LNCaP clone FGC (cell line): ENCODE results near the gene WWC2.

Source experiments
- DNase-seq: peaks from one replicate; pipeline ENCODE4 v3.0.0-alpha.2; 2011; ENCODE audit warnings: low read depth
- H3K4me3 ChIP-seq: 2 replicates; pipeline ENCODE4 v1.5.1; 2011; ENCODE audit warnings: mild to moderate bottlenecking, low read depth, low read length, control low read depth
- CTCF ChIP-seq: IDR thresholded peaks from 2 replicates; pipeline ENCODE4 v1.5.1; 2012; ENCODE audit warnings: mild to moderate bottlenecking; ENCODE audit not compliant: control insufficient read depth, insufficient read depth; ENCODE audit errors: extremely low read depth

Gene WWC2

DNA sequence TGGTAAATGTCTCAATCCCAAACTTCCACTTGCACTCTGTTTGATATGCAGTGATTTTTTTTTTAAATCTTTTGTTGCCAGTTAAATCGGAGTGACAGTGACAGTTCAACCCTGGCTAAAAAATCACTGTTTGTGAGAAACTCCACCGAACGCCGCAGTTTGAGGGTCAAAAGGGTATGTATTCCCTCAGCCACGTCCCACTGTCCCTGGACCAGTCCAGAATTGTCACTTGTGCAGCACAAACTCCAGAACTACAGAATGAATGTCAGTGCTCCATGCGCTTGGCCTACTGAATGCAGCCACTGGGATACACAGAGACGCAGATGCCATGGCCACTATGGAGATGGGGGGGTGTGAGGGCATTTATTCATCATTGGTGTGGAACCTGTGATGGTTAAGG is 186.8 kb downstream of the WWC2 start:
- H3K4me3 ChIP-seq = no peak overlapping the region
- DNase-seq = no peak
- TF ChIP-seq CTCF = no peak

- no peak for DNase-seq
- no peak overlapping the region for H3K4me3 ChIP-seq
- TF ChIP-seq CTCF = no peak
These were observed 187.7 kb downstream of the WWC2 start for GRCh38 chr4:183286590-183287308.

DNA sequence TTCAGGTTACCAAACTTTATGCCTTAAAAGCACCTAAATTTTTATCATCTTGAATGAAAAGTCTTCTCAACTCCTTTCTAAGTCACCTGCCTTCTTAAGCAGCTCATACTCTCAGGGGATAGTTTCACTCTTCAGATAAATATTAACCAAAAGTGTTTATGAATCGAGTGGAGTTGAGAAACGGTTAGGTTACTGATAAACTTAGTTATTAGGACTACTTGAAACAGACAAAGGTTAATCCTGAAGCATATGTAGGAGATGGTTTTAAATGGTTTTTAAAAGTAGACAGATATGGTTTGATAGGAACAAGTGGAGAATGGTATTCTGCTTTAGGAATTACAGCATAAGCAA is 188.2 kb downstream of the WWC2 start:
- no peak overlapping the region for H3K4me3 ChIP-seq
- TF ChIP-seq CTCF = no peak
- DNase-seq = no peak

DNA sequence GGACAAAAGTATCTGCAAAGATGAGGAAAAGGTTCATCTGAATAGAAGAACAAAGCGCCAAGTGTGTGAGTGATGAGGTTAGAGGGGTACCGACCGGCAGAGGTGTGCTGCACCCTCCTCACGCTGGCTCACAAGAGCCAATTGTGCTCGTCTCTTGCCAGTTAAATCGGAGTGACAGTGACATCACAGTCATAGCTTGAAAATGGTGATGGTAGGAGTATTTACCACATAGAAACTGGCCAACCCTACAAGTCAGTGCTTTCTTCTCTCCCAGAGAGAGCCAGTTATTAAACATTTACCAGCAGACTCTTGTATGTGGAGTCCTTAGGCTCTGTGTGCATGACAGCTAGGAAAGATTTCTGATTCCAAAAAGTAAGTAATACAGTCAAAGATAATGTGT is 188.6 kb downstream of the WWC2 start:
- DNase-seq = no peak
- TF ChIP-seq CTCF = no peak

GRCh38 chr4:183288955-183289354 is 189.9 kb downstream of the WWC2 start:
- no peak for DNase-seq
- TF ChIP-seq CTCF = no peak

More for the DNA sequence above, 188.6 kb downstream of the WWC2 start:
- no peak overlapping the region for H3K4me3 ChIP-seq

GRCh38 chr4:183289688-183290087 is 190.6 kb downstream of the WWC2 start:
- DNase-seq = no peak

More at GRCh38 chr4:183288955-183289354, 189.9 kb downstream of the WWC2 start:
- no peak overlapping the region for H3K4me3 ChIP-seq

More at GRCh38 chr4:183289688-183290087, 190.6 kb downstream of the WWC2 start:
- TF ChIP-seq CTCF = no peak
- H3K4me3 ChIP-seq = no peak overlapping the region
